ENCODE data around the gene EPB41L4A.
"Not testable (repeated sequence)": the region's sequence is repeated elsewhere in the genome, so short reads cannot be mapped to it uniquely, and the experiment has no call there.

The EPB41L4A gene

DNA sequence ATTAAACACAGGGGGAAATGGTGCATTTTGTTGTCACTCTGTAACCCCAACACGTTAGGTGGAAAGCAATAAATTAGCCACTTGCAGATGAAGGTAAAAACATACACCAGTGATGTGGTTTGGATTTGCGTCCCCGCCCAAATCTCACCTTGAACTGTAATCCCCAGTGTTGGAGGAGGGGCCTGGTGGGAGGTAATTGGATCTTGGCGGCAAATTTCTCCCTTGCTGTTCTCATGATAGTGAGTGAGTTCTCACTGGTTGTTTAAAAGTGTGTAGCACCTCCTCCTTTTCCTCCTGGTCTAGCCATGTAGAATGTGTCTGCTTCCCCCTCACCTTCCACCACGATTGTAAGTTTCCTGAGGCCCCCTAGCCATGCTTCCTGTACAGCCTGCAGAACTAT, 17.2 kb downstream of the EPB41L4A start:
- no peaks in the 10 kb centered on the region for H3K9me3 ChIP-seq (ENCODE audit: control insufficient read depth, low read length)
- no peaks in the 10 kb centered on the region for H3K36me3 ChIP-seq (ENCODE audit: control insufficient read depth, insufficient read depth, low read length)
- H3K27ac ChIP-seq (ENCODE audit: insufficient read depth, low read depth, low read length, poor library complexity, severe bottlenecking): no peak overlapping the region
- WGBS, 2 experiments: 94 to 95% methylated on average over 5 of the region's 5 CpGs
- no peaks in the 10 kb centered on the region for H3K27me3 ChIP-seq (ENCODE audit: control insufficient read depth, insufficient read depth, low read length, poor library complexity, severe bottlenecking)
- no peaks in the 10 kb centered on the region for H3K4me1 ChIP-seq (ENCODE audit: control insufficient read depth, insufficient read depth, low read length)
- H3K4me3 ChIP-seq (ENCODE audit: insufficient read depth, low read depth, low read length): no peak overlapping the region

DNA sequence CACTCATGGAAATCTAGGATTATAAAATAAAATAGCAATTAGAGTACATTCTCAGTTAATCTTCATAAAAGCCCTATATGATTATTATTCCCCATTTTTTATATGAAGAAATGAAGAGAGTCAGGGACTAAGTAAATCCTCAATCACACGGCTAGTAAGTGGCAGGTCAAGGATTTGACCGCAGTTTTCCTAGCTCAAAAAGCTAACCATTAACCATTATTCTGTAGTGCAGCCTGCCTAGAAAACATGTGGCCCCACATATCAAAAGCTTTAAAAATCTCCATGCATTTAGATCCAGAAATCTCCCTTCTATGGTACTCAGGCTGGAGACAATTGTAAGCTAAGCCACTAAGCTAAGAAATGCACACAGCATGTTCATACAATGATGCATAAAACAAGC, 21.4 kb downstream of the EPB41L4A start:
- H3K27me3 ChIP-seq (ENCODE audit: control insufficient read depth, insufficient read depth, low read length, poor library complexity, severe bottlenecking): no peaks in the 10 kb centered on the region
- no peaks in the 10 kb centered on the region for H3K4me1 ChIP-seq (ENCODE audit: control insufficient read depth, insufficient read depth, low read length)
- H3K9me3 ChIP-seq (ENCODE audit: control insufficient read depth, low read length): no peaks in the 10 kb centered on the region
- no peaks in the 10 kb centered on the region for H3K36me3 ChIP-seq (ENCODE audit: control insufficient read depth, insufficient read depth, low read length)
- no peak overlapping the region for H3K27ac ChIP-seq (ENCODE audit: insufficient read depth, low read depth, low read length, poor library complexity, severe bottlenecking)
- H3K4me3 ChIP-seq (ENCODE audit: insufficient read depth, low read depth, low read length): no peak overlapping the region
- WGBS, 2 experiments: 94 to 95% methylated on average over 2 of the region's 2 CpGs

DNA sequence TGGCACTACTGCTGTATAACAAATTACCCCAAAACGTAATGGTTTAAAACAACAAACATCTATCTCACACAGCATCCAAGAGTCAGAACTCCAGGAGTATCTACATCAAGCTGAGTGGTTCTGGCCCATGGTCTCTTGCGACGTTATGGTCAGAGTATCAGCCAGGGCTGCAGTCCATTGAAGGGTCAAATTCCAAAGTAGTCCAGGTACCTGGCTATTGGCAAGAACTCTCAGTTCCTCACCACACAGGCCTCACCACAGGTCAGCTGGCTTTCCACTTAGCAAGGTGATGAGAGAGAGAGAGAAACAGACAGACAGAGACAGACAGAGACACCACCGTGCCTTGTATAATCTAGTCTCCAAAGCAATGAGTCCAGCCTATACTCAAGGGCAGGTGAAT, 22.6 kb downstream of the EPB41L4A start:
- H3K27me3 ChIP-seq (ENCODE audit: control insufficient read depth, insufficient read depth, low read length, poor library complexity, severe bottlenecking): no peaks in the 10 kb centered on the region
- no peaks in the 10 kb centered on the region for H3K36me3 ChIP-seq (ENCODE audit: control insufficient read depth, insufficient read depth, low read length)
- H3K4me1 ChIP-seq (ENCODE audit: control insufficient read depth, insufficient read depth, low read length): no peaks in the 10 kb centered on the region
- H3K4me3 ChIP-seq (ENCODE audit: insufficient read depth, low read depth, low read length): no peak overlapping the region
- WGBS, 2 experiments: 90 to 93% methylated on average over 4 of the region's 4 CpGs
- no peaks in the 10 kb centered on the region for H3K9me3 ChIP-seq (ENCODE audit: control insufficient read depth, low read length)
- H3K27ac ChIP-seq (ENCODE audit: insufficient read depth, low read depth, low read length, poor library complexity, severe bottlenecking): no peak overlapping the region

DNA sequence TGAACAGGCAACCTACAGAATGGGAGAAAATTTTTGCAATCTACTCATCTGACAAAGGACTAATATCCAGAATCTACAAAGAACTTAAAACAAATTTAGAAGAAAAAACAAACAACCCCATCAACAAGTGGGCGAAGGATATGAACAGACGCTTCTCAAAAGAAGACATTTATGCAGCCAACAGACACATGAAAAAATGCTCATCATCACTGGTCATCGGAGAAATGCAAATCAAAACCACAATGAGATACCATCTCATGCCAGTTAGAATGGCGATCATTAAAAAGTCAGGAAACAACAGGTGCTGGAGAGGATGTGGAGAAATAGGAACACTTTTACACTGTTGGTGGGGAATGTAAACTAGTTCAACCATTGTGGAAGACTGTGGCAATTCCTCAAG, 23.8 kb downstream of the EPB41L4A start:
- not testable (repeated sequence) for H3K4me1 ChIP-seq (ENCODE audit: control insufficient read depth, insufficient read depth, low read length); H3K27me3 ChIP-seq (ENCODE audit: control insufficient read depth, insufficient read depth, low read length, poor library complexity, severe bottlenecking); H3K4me3 ChIP-seq (ENCODE audit: insufficient read depth, low read depth, low read length); H3K27ac ChIP-seq (ENCODE audit: insufficient read depth, low read depth, low read length, poor library complexity, severe bottlenecking); H3K36me3 ChIP-seq (ENCODE audit: control insufficient read depth, insufficient read depth, low read length); H3K9me3 ChIP-seq (ENCODE audit: control insufficient read depth, low read length)
- WGBS, 2 experiments: 100% methylated on average over 1 to 3 of the region's 4 CpGs

DNA sequence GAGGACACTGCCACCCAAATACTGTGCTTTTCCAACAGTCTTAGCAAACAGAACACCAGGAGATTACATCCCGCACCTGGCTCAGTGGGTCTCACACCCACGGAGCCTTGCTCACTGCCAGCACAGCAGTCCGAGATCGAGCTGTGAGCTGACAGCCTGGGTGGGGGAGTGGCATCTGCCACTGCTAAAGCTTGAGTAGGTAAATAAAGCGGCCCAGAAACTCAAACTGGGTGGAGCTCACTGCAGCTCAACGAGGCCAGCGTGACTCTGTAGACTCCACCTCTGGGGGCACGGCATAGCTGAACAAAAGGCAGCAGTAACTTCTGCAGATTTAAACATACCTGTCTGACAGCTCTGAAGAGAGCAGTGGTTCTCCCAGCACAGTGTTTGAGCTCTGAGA, 28.8 kb downstream of the EPB41L4A start:
- no peak overlapping the region for H3K4me3 ChIP-seq (ENCODE audit: insufficient read depth, low read depth, low read length)
- H3K36me3 ChIP-seq (ENCODE audit: control insufficient read depth, insufficient read depth, low read length): no peaks in the 10 kb centered on the region
- no peaks in the 10 kb centered on the region for H3K27me3 ChIP-seq (ENCODE audit: control insufficient read depth, insufficient read depth, low read length, poor library complexity, severe bottlenecking)
- H3K4me1 ChIP-seq (ENCODE audit: control insufficient read depth, insufficient read depth, low read length): peaks cover 8% of the 10 kb centered on the region
- H3K9me3 ChIP-seq (ENCODE audit: control insufficient read depth, low read length): no peaks in the 10 kb centered on the region
- H3K27ac ChIP-seq (ENCODE audit: insufficient read depth, low read depth, low read length, poor library complexity, severe bottlenecking): no peak overlapping the region
- WGBS, 2 experiments: 72% methylated on average over 8 of the region's 8 CpGs

DNA sequence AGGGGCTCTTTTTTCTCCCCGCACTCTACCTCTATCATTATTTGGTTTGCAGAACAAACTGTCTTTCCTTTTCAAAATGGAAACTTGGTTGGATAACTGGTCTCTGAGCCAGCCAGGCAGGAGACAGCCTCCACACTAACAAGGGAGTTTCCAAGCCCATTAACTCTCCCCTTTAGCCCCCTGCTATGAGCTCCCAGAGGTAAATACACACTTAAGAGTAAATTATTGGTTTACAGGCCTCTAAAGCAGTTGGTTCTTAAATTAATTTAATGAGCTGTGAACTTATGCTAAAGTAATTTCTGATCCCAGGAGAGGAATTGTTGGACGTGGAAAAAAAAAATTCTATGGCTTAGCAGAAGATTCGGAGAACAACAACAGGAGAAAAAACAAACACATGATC, 30.3 kb downstream of the EPB41L4A start:
- H3K36me3 ChIP-seq (ENCODE audit: control insufficient read depth, insufficient read depth, low read length): no peaks in the 10 kb centered on the region
- H3K9me3 ChIP-seq (ENCODE audit: control insufficient read depth, low read length): no peaks in the 10 kb centered on the region
- 81 to 92% methylated on average over 3 of the region's 3 CpGs for WGBS, 2 experiments
- H3K27me3 ChIP-seq (ENCODE audit: control insufficient read depth, insufficient read depth, low read length, poor library complexity, severe bottlenecking): no peaks in the 10 kb centered on the region
- H3K4me1 ChIP-seq (ENCODE audit: control insufficient read depth, insufficient read depth, low read length): peaks cover 8% of the 10 kb centered on the region
- no peak overlapping the region for H3K27ac ChIP-seq (ENCODE audit: insufficient read depth, low read depth, low read length, poor library complexity, severe bottlenecking)
- no peak overlapping the region for H3K4me3 ChIP-seq (ENCODE audit: insufficient read depth, low read depth, low read length)

DNA sequence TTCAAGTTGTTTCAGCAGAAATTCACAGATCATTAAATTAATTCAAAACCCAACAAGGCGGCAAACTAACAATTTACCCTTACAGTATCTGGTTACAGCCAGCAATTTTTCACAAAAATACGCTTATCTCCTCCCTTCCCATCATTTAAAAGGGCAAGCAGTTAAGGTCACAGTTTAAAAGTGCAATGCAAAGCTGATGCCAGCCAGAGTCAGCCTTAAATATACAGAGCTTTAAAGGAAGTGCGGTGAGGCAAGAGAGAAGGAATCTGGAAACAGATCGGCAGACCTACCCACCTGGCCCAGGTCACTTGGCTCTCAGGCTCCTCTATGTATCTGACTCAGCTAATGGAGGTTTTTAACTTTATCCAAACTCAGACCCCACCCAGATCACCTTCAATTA, 31.0 kb downstream of the EPB41L4A start:
- Histone ChIP-seq H3K27ac (ENCODE audit: insufficient read depth, low read depth, low read length, poor library complexity, severe bottlenecking) (no peak overlapping the region), H3K9me3 (ENCODE audit: control insufficient read depth, low read length) (no peaks in the 10 kb centered on the region), H3K4me1 (ENCODE audit: control insufficient read depth, insufficient read depth, low read length) (peaks cover 8% of the 10 kb centered on the region), H3K4me3 (ENCODE audit: insufficient read depth, low read depth, low read length) (no peak overlapping the region), H3K27me3 (ENCODE audit: control insufficient read depth, insufficient read depth, low read length, poor library complexity, severe bottlenecking) (no peaks in the 10 kb centered on the region), H3K36me3 (ENCODE audit: control insufficient read depth, insufficient read depth, low read length) (no peaks in the 10 kb centered on the region)
- 81 to 90% methylated on average over 4 of the region's 4 CpGs for WGBS, 2 experiments

DNA sequence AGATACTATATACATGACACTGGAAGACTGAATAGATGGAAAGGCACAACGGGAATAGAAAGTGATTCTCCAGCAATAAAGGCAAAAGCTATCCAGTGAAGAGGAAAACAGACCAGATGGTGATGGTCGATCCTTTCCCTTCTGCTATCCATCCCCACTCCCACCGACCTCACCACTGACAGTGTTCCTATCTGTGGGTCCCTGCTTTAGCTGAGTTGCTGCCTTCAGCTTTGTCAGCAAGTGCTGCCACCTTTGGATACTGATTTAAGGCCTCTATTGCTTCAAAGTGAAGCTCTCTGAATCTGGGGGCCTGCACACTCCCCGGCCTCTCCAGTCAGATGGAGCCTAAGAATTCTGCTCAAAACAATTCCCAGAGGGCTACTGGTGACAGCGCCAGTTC, 32.3 kb downstream of the EPB41L4A start:
- H3K27me3 ChIP-seq (ENCODE audit: control insufficient read depth, insufficient read depth, low read length, poor library complexity, severe bottlenecking): no peaks in the 10 kb centered on the region
- 87 to 91% methylated on average over 4 to 5 of the region's 5 CpGs for WGBS, 2 experiments
- no peak overlapping the region for H3K27ac ChIP-seq (ENCODE audit: insufficient read depth, low read depth, low read length, poor library complexity, severe bottlenecking)
- H3K4me1 ChIP-seq (ENCODE audit: control insufficient read depth, insufficient read depth, low read length): peaks cover 8% of the 10 kb centered on the region
- no peaks in the 10 kb centered on the region for H3K9me3 ChIP-seq (ENCODE audit: control insufficient read depth, low read length)
- no peaks in the 10 kb centered on the region for H3K36me3 ChIP-seq (ENCODE audit: control insufficient read depth, insufficient read depth, low read length)
- H3K4me3 ChIP-seq (ENCODE audit: insufficient read depth, low read depth, low read length): no peak overlapping the region

DNA sequence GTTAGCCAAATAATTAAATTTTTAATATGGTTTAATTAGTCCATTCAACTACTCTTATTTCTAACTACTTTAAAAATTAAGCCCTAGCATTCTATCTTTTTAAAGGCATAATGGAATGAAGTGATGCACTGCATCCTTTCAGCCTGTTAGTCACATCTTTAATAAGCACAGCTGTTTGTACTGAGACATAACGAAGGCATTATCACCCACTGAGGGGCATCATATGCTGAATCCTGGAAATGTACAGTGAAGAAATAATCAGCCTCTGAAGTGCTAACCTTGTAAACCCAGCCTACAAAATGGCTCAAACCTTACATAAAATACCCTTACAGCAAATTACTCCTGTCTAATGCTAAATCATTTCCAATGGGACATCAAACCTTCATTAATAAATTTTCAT, 33.1 kb downstream of the EPB41L4A start:
- H3K27me3 ChIP-seq (ENCODE audit: control insufficient read depth, insufficient read depth, low read length, poor library complexity, severe bottlenecking): no peaks in the 10 kb centered on the region
- H3K27ac ChIP-seq (ENCODE audit: insufficient read depth, low read depth, low read length, poor library complexity, severe bottlenecking): no peak overlapping the region
- peaks cover 8% of the 10 kb centered on the region for H3K4me1 ChIP-seq (ENCODE audit: control insufficient read depth, insufficient read depth, low read length)
- no peak overlapping the region for H3K4me3 ChIP-seq (ENCODE audit: insufficient read depth, low read depth, low read length)
- H3K9me3 ChIP-seq (ENCODE audit: control insufficient read depth, low read length): no peaks in the 10 kb centered on the region
- WGBS, 2 experiments: 90 to 100% methylated on average over 1 of the region's 1 CpG
- no peaks in the 10 kb centered on the region for H3K36me3 ChIP-seq (ENCODE audit: control insufficient read depth, insufficient read depth, low read length)

DNA sequence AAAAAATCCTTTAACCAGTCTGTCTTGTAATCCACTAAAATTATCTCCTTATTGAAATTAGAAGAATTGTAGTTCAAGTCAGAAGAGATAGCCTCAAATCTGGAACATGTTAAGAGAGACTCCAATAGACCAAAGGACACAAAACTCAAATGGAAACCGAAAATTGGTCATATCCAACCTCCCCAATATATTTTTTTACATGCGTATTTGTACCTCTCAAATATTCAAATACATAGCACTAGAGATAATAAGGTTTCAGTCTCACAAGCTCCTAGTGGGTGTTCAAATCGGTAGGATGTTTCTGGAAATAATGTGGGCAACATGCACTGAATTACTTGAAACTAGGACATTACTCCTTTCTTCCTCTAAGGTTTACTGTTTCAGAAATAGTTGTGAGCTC, 33.5 kb downstream of the EPB41L4A start:
- Histone ChIP-seq H3K4me1 (ENCODE audit: control insufficient read depth, insufficient read depth, low read length) (peaks cover 8% of the 10 kb centered on the region), H3K27ac (ENCODE audit: insufficient read depth, low read depth, low read length, poor library complexity, severe bottlenecking) (no peak overlapping the region), H3K36me3 (ENCODE audit: control insufficient read depth, insufficient read depth, low read length) (no peaks in the 10 kb centered on the region), H3K4me3 (ENCODE audit: insufficient read depth, low read depth, low read length) (no peak overlapping the region), H3K27me3 (ENCODE audit: control insufficient read depth, insufficient read depth, low read length, poor library complexity, severe bottlenecking) (no peaks in the 10 kb centered on the region), H3K9me3 (ENCODE audit: control insufficient read depth, low read length) (no peaks in the 10 kb centered on the region)
- WGBS, 2 experiments: 96 to 98% methylated on average over 2 to 3 of the region's 3 CpGs

DNA sequence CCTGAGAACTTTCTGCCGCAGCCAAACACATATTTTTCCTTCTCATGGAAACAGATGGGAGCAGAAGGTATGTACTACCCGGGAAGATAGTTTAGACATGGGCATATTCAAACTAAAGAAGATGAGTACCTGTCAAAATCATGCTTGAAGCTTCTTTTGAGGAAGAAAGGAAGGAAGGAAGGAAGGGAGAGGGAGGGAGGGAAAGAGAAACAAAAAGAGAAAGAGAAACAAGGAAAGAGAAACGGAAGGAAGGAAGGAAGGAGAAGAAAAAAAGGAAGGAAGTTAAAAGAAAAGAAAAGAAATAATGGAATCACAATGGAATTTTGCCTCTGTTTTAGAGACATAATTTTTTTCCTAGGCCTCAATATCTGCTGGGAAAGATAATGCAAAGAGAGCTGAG, 34.6 kb downstream of the EPB41L4A start:
- no peaks in the 10 kb centered on the region for H3K36me3 ChIP-seq (ENCODE audit: control insufficient read depth, insufficient read depth, low read length)
- H3K27me3 ChIP-seq (ENCODE audit: control insufficient read depth, insufficient read depth, low read length, poor library complexity, severe bottlenecking): no peaks in the 10 kb centered on the region
- WGBS, 2 experiments: 94 to 96% methylated on average over 3 of the region's 3 CpGs
- H3K27ac ChIP-seq (ENCODE audit: insufficient read depth, low read depth, low read length, poor library complexity, severe bottlenecking): no peak overlapping the region
- no peak overlapping the region for H3K4me3 ChIP-seq (ENCODE audit: insufficient read depth, low read depth, low read length)
- H3K4me1 ChIP-seq (ENCODE audit: control insufficient read depth, insufficient read depth, low read length): peaks cover 10% of the 10 kb centered on the region
- no peaks in the 10 kb centered on the region for H3K9me3 ChIP-seq (ENCODE audit: control insufficient read depth, low read length)

Data from ectodermal cell (in vitro differentiated cells).